Measurements from ENCODE around the gene GZMM. TPM values are rescaled to one million over a fixed set of nuclear protein-coding genes. Genes with fewer than 3 reads are reported as not detected.

The GZMM gene
- total RNA-seq, 1 donor from 2014 or later = not detected

GRCh38 chr19:579842-580155 lies 35.9 kb downstream of the GZMM start:
- no peak for DNase-seq (ENCODE audit: low read depth)
- TF ChIP-seq CTCF (conservative IDR thresholded peaks at IDR 0.05; ENCODE audit: low read depth, low read length) = no peak
- H3K4me3 ChIP-seq (ENCODE audit: low read depth, low read length) = no peak overlapping the region

DNA sequence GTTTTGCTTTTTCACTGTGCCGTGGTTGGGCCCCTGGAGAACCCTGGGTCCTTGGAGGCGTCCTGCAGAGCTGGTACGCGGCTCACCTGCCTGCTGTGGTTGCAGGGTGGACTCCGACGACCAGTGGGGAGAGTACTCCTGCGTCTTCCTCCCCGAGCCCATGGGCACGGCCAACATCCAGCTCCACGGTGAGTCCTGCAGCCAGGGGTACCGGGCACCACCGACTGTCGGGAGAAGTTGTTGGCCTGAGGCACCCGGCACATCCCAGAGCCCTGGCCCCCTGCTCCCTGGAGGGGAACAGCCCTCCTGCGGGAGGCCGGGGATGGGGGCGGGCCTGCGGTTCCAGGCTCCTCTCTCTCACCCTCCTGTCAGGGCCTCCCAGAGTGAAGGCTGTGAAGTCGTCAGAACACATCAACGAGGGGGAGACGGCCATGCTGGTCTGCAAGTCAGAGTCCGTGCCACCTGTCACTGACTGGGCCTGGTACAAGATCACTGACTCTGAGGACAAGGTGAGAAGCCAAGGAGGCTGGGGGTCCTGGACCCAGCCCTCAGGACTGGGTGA lies 36.5 kb downstream of the GZMM start:
- TF ChIP-seq CTCF (conservative IDR thresholded peaks at IDR 0.05; ENCODE audit: low read depth, low read length) = no peak
- no peak for DNase-seq (ENCODE audit: low read depth)

GRCh38 chr19:581399-582111 lies 37.7 kb downstream of the GZMM start:
- no peak for DNase-seq (ENCODE audit: low read depth)
- TF ChIP-seq CTCF (conservative IDR thresholded peaks at IDR 0.05; ENCODE audit: low read depth, low read length) = no peak
- no peak overlapping the region for H3K4me3 ChIP-seq (ENCODE audit: low read depth, low read length)

More for the DNA sequence above, 36.5 kb downstream of the GZMM start:
- H3K4me3 ChIP-seq (ENCODE audit: low read depth, low read length) = no peak overlapping the region

GRCh38 chr19:582497-583197 lies 38.8 kb downstream of the GZMM start:
- DNase-seq (ENCODE audit: low read depth) = no peak
- TF ChIP-seq CTCF (conservative IDR thresholded peaks at IDR 0.05; ENCODE audit: low read depth, low read length) = no peak
- H3K4me3 ChIP-seq (ENCODE audit: low read depth, low read length) = no peak overlapping the region

GRCh38 chr19:583198-583967 lies 39.5 kb downstream of the GZMM start:
- no peak for DNase-seq (ENCODE audit: low read depth)
- no peak overlapping the region for H3K4me3 ChIP-seq (ENCODE audit: low read depth, low read length)
- TF ChIP-seq CTCF (conservative IDR thresholded peaks at IDR 0.05; ENCODE audit: low read depth, low read length) = no peak

DNA sequence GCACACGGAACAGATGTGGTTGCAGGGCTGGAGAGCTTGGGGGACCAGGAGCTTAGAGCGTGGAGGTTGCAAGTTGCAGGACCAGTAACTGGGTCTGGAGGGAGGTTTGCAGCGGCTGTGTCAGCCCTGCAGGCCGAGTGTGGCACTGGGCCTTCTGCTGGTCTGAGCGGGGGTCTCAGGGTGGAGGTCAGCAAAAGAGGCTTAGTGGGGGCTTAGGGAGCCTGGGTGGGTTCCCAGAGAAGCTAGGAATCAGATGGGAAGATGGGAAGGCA lies 40.1 kb downstream of the GZMM start:
- DNase-seq (ENCODE audit: low read depth) = no peak
- TF ChIP-seq CTCF (conservative IDR thresholded peaks at IDR 0.05; ENCODE audit: low read depth, low read length) = no peak
- H3K4me3 ChIP-seq (ENCODE audit: low read depth, low read length) = no peak overlapping the region

Data from epithelial cell of proximal tubule (primary cell).